WTC11 (cell line): ENCODE results near the gene CACNA1D. TPM values are rescaled to one million over a fixed set of nuclear protein-coding genes. Genes with fewer than 3 reads are reported as not detected.

ENCODE experiments used
- ATAC-seq: fragments of 200-7000 bp; cut with Tn5 transposase; 2 replicates; pipeline ENCODE4 v1.10.0; 2021; ENCODE audit warnings: mild to moderate bottlenecking, moderate library complexity
- CTCF ChIA-PET: fragments of 300-600 bp; sonication (Branson Sonifier 250); formaldehyde crosslinking; loops from one replicate; lab custom pipeline; 2021; ENCODE audit warnings: antibody characterized with exemption; lab: Charles Lee
- POLR2A ChIA-PET: fragments of 350-600 bp; sonication (Branson Sonifier 250); formaldehyde crosslinking; loops from one replicate; lab custom pipeline; 2021; ENCODE audit warnings: antibody characterized with exemption; lab: Charles Lee
- DNase-seq: peaks from one replicate; pipeline ENCODE4 v3.0.0; 2021; ENCODE audit warnings: low spot score
- H3K27ac Mint-ChIP-seq: 2 replicates; pipeline ENCODE4 v1.8.0; 2021; ENCODE audit warnings: mixed read lengths
- H3K27me3 Mint-ChIP-seq: 2 replicates; pipeline ENCODE4 v1.8.0; 2021; ENCODE audit warnings: low read depth, mild to moderate bottlenecking, moderate library complexity, mixed read lengths
- H3K36me3 Mint-ChIP-seq: 2 replicates; pipeline ENCODE4 v1.8.0; 2021; ENCODE audit warnings: mixed read lengths
- H3K4me1 Mint-ChIP-seq: 2 replicates; pipeline ENCODE4 v1.8.0; 2022; ENCODE audit warnings: mixed read lengths
- H3K4me3 Mint-ChIP-seq: 2 replicates; pipeline ENCODE4 v1.8.0; 2021; ENCODE audit warnings: mild to moderate bottlenecking, moderate library complexity, mixed read lengths
- H3K9me3 Mint-ChIP-seq: 2 replicates; pipeline ENCODE4 v1.8.0; 2021; ENCODE audit warnings: mixed read lengths
- ATF1 ChIP-seq: sonication (generic); formaldehyde crosslinking; IDR thresholded peaks from 2 replicates; pipeline ENCODE4 v1.8.1; 2023; ENCODE audit warnings: mild to moderate bottlenecking, moderate library complexity, missing genetic modification reagents
- CREM ChIP-seq: sonication (generic); formaldehyde crosslinking; IDR thresholded peaks from 2 replicates; pipeline ENCODE4 v1.8.1; 2022; ENCODE audit warnings: mild to moderate bottlenecking, missing genetic modification reagents, moderate library complexity
- ESRRA ChIP-seq: sonication (generic); formaldehyde crosslinking; IDR thresholded peaks from 2 replicates; pipeline ENCODE4 v1.8.1; 2022; ENCODE audit warnings: mild to moderate bottlenecking, missing genetic modification reagents, borderline replicate concordance
- FOXK1 ChIP-seq: sonication (generic); formaldehyde crosslinking; IDR thresholded peaks from 2 replicates; pipeline ENCODE4 v1.8.0; 2022; ENCODE audit warnings: mild to moderate bottlenecking, moderate library complexity, missing genetic modification reagents
- NR2C2 ChIP-seq: sonication (generic); formaldehyde crosslinking; IDR thresholded peaks from 2 replicates; pipeline ENCODE4 v1.8.0; 2022; ENCODE audit warnings: mild to moderate bottlenecking, missing genetic modification reagents
- RELA ChIP-seq: sonication (generic); formaldehyde crosslinking; IDR thresholded peaks from 2 replicates; pipeline ENCODE4 v1.8.1; 2022; ENCODE audit warnings: missing genetic modification reagents, mild to moderate bottlenecking, borderline replicate concordance
- RORB ChIP-seq: fragments of 250-450 bp; sonication (Bioruptor Pico); IDR thresholded peaks from 2 replicates; pipeline ENCODE4 v1.9.0; 2021; ENCODE audit warnings: mild to moderate bottlenecking
- SP1 ChIP-seq: sonication (generic); formaldehyde crosslinking; conservative IDR thresholded peaks from 2 replicates; pipeline ENCODE4 v1.8.1; 2022; ENCODE audit warnings: missing genetic modification reagents
- TEAD4 ChIP-seq: sonication (generic); formaldehyde crosslinking; IDR thresholded peaks from 2 replicates; pipeline ENCODE4 v1.8.0; 2022; ENCODE audit warnings: mild to moderate bottlenecking, missing genetic modification reagents
- ZNF396 ChIP-seq: fragments of 250-450 bp; sonication (Bioruptor Pico); IDR thresholded peaks from 2 replicates; pipeline ENCODE4 v1.8.0; 2021; ENCODE audit warnings: mild to moderate bottlenecking, moderate library complexity, borderline replicate concordance
- ZNF671 ChIP-seq: fragments of 250-450 bp; sonication (Bioruptor Pico); IDR thresholded peaks from 2 replicates; pipeline ENCODE4 v1.8.0; 2021; ENCODE audit warnings: mild to moderate bottlenecking
- total RNA-seq: library from RNA; stranded (reverse); gene quantifications from 3 replicates; pipeline ENCODE4 v1.2.3, GENCODE V29; 2021
- TF ChIP-seq, protein P1 (sequence below): fragments of 200-600 bp; IDR thresholded peaks from 2 replicates; pipeline ENCODE4 v1.8.0; 2022; ENCODE audit warnings: antibody characterized with exemption
- TF ChIP-seq, protein P2 (sequence below): fragments of 250-450 bp; sonication (Bioruptor Pico); IDR thresholded peaks from 2 replicates; pipeline ENCODE4 v1.9.0; 2021; ENCODE audit warnings: mild to moderate bottlenecking
- TF ChIP-seq, protein P3 (sequence below): sonication (generic); formaldehyde crosslinking; IDR thresholded peaks from 2 replicates; pipeline ENCODE4 v1.8.1; 2022; ENCODE audit warnings: mild to moderate bottlenecking, moderate library complexity, missing genetic modification reagents
- TF ChIP-seq, protein P4 (sequence below): sonication (generic); formaldehyde crosslinking; IDR thresholded peaks from 2 replicates; pipeline ENCODE4 v1.8.0; 2022; ENCODE audit warnings: mild to moderate bottlenecking, missing genetic modification reagents
- TF ChIP-seq, protein P5 (sequence below): sonication (generic); formaldehyde crosslinking; IDR thresholded peaks from 2 replicates; pipeline ENCODE4 v1.8.1; 2023; ENCODE audit warnings: mild to moderate bottlenecking, missing genetic modification reagents
- TF ChIP-seq, protein P6 (sequence below): sonication (generic); formaldehyde crosslinking; IDR thresholded peaks from 2 replicates; pipeline ENCODE4 v1.8.1; 2022; ENCODE audit warnings: mild to moderate bottlenecking, missing genetic modification reagents, moderate library complexity, borderline replicate concordance

Gene CACNA1D
- total RNA-seq, 1 experiment from 2014 or later, result 2.3 TPM

DNA sequence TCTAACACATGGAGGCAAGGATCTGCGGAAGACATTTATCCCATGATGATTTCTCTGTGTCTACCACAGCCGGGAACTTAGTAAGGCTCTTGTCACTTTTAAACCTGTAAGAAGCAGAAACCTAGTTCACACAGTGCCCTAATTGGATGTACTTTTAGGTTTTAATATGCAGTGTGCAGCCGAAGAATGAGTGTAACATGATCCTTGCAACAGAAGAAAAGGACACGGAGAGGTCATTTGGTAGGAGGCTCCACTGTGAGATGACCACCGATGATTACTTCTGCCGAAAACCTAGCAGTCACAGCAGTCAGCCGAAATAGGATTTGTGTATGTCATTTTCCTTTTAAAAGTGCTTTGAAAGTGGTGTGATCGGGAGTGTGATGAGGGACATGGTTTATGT is 6.8 kb downstream of the CACNA1D start (continued):
- TF ChIP-seq ESRRA (CRISPR knock-in tag), result no peak

- Mint-ChIP-seq H3K9me3 (no peaks in the 10 kb centered on the region), H3K27me3 (peaks cover 8% of the 10 kb centered on the region), H3K4me3 (no peak overlapping the region), H3K36me3 (no peaks in the 10 kb centered on the region), H3K4me1 (peaks cover 19% of the 10 kb centered on the region), H3K27ac (no peak overlapping the region)
- TF ChIP-seq, protein P1, sequence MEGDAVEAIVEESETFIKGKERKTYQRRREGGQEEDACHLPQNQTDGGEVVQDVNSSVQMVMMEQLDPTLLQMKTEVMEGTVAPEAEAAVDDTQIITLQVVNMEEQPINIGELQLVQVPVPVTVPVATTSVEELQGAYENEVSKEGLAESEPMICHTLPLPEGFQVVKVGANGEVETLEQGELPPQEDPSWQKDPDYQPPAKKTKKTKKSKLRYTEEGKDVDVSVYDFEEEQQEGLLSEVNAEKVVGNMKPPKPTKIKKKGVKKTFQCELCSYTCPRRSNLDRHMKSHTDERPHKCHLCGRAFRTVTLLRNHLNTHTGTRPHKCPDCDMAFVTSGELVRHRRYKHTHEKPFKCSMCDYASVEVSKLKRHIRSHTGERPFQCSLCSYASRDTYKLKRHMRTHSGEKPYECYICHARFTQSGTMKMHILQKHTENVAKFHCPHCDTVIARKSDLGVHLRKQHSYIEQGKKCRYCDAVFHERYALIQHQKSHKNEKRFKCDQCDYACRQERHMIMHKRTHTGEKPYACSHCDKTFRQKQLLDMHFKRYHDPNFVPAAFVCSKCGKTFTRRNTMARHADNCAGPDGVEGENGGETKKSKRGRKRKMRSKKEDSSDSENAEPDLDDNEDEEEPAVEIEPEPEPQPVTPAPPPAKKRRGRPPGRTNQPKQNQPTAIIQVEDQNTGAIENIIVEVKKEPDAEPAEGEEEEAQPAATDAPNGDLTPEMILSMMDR, result no peak
- TF ChIP-seq, protein P2, sequence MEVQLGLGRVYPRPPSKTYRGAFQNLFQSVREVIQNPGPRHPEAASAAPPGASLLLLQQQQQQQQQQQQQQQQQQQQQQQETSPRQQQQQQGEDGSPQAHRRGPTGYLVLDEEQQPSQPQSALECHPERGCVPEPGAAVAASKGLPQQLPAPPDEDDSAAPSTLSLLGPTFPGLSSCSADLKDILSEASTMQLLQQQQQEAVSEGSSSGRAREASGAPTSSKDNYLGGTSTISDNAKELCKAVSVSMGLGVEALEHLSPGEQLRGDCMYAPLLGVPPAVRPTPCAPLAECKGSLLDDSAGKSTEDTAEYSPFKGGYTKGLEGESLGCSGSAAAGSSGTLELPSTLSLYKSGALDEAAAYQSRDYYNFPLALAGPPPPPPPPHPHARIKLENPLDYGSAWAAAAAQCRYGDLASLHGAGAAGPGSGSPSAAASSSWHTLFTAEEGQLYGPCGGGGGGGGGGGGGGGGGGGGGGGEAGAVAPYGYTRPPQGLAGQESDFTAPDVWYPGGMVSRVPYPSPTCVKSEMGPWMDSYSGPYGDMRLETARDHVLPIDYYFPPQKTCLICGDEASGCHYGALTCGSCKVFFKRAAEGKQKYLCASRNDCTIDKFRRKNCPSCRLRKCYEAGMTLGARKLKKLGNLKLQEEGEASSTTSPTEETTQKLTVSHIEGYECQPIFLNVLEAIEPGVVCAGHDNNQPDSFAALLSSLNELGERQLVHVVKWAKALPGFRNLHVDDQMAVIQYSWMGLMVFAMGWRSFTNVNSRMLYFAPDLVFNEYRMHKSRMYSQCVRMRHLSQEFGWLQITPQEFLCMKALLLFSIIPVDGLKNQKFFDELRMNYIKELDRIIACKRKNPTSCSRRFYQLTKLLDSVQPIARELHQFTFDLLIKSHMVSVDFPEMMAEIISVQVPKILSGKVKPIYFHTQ (CRISPR knock-in tag), result no peak
- no peak for TF ChIP-seq NR2C2
- TF ChIP-seq, protein P3, sequence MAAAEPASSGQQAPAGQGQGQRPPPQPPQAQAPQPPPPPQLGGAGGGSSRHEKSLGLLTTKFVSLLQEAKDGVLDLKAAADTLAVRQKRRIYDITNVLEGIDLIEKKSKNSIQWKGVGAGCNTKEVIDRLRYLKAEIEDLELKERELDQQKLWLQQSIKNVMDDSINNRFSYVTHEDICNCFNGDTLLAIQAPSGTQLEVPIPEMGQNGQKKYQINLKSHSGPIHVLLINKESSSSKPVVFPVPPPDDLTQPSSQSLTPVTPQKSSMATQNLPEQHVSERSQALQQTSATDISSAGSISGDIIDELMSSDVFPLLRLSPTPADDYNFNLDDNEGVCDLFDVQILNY (CRISPR knock-in tag), result no peak
- TF ChIP-seq, protein P4, sequence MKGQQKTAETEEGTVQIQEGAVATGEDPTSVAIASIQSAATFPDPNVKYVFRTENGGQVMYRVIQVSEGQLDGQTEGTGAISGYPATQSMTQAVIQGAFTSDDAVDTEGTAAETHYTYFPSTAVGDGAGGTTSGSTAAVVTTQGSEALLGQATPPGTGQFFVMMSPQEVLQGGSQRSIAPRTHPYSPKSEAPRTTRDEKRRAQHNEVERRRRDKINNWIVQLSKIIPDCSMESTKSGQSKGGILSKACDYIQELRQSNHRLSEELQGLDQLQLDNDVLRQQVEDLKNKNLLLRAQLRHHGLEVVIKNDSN (CRISPR knock-in tag), result no peak
- ChIA-PET POLR2A (no interaction called here), CTCF (interaction anchor here (1.1 to 2.2 kb wide), 3 partner anchors 9 to 242 kb away, joined by 3 to 10 read pairs (median 7); partner anchors contain the start of gene CACNA1D)
- ATAC-seq (no peak), DNase-seq (no peak)
Observed at GRCh38 chr3:53502737-53503136, 8.3 kb downstream of the CACNA1D start.

DNA sequence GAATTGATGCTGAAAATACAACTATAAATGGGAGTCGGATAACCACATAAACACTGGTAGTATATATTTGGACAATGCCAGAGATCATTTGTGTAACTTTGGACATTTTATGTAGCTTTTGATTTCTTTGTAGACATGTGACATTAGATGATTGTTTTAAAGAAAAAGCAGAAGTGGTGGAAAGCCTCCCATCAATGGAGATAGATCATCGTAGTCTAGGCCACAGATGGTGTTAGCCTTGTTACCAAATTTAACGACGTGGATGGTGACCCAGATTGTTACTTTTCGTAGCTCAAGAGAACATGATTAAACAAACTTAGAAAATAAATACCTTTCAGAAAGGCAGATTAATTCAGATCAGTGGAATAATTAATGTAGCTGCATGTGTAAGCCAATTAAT is 8.8 kb downstream of the CACNA1D start:
- CTCF ChIA-PET, result interaction anchor here (1.1 to 2.2 kb wide), 3 partner anchors 9 to 241 kb away, joined by 3 to 10 read pairs (median 7); partner anchors contain the start of gene CACNA1D
- Mint-ChIP-seq H3K27ac (no peak overlapping the region), H3K27me3 (peaks cover 4% of the 10 kb centered on the region), H3K4me3 (no peak overlapping the region), H3K36me3 (no peaks in the 10 kb centered on the region), H3K9me3 (no peaks in the 10 kb centered on the region)
- POLR2A ChIA-PET, result no interaction called here
- ATAC-seq, result no peak
- DNase-seq, result no peak
- TF ChIP-seq, protein P5, sequence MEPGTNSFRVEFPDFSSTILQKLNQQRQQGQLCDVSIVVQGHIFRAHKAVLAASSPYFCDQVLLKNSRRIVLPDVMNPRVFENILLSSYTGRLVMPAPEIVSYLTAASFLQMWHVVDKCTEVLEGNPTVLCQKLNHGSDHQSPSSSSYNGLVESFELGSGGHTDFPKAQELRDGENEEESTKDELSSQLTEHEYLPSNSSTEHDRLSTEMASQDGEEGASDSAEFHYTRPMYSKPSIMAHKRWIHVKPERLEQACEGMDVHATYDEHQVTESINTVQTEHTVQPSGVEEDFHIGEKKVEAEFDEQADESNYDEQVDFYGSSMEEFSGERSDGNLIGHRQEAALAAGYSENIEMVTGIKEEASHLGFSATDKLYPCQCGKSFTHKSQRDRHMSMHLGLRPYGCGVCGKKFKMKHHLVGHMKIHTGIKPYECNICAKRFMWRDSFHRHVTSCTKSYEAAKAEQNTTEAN, result no peak
- TF ChIP-seq TEAD4 (CRISPR knock-in tag), result no peak
- TF ChIP-seq, all 79 proteins: peak for 0
- H3K4me1 Mint-ChIP-seq, result peaks cover 19% of the 10 kb centered on the region

GRCh38 chr3:53506110-53506762 is 11.8 kb downstream of the CACNA1D start:
- Mint-ChIP-seq H3K27me3 (peaks cover 2% of the 10 kb centered on the region; the same call in 1 of the 2 replicates), H3K36me3 (no peaks in the 10 kb centered on the region), H3K9me3 (no peaks in the 10 kb centered on the region), H3K27ac (no peak overlapping the region), H3K4me3 (no peak overlapping the region), H3K4me1 (peaks cover 38% of the 10 kb centered on the region)
- ATAC-seq (no peak), DNase-seq (no peak)
- ChIA-PET POLR2A (no interaction called here), CTCF (interaction anchor here (0.6 to 1.0 kb wide), 2 partner anchors 12 to 67 kb away, joined by 3 read pairs; partner anchors contain the start of gene CACNA1D)
- TF ChIP-seq ZNF671 (no peak), SP1 (CRISPR knock-in tag) (no peak), RELA (no peak), ATF1 (CRISPR knock-in tag) (no peak), CREM (CRISPR knock-in tag) (no peak), FOXK1 (CRISPR knock-in tag) (no peak), RORB (CRISPR knock-in tag) (no peak), ZNF396 (no peak)
- TF ChIP-seq, protein P3 (CRISPR knock-in tag), result no peak
- TF ChIP-seq, protein P6, sequence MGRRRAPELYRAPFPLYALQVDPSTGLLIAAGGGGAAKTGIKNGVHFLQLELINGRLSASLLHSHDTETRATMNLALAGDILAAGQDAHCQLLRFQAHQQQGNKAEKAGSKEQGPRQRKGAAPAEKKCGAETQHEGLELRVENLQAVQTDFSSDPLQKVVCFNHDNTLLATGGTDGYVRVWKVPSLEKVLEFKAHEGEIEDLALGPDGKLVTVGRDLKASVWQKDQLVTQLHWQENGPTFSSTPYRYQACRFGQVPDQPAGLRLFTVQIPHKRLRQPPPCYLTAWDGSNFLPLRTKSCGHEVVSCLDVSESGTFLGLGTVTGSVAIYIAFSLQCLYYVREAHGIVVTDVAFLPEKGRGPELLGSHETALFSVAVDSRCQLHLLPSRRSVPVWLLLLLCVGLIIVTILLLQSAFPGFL (CRISPR knock-in tag), result no peak
